ENCODE data around the gene GALNT9. TPM values are rescaled to one million over a fixed set of nuclear protein-coding genes. Genes with fewer than 3 reads are reported as not detected.

Gene GALNT9
- total RNA-seq, 2 experiments from 2014 or later = not detected

- Histone ChIP-seq H3K27me3 (ENCODE audit: control insufficient read depth in 1 of 2, insufficient read depth in 2 of 2, low read length in 2 of 2) (peaks cover 7 to 8% of the 10 kb centered on the region in 2 experiments), H3K4me1 (ENCODE audit: insufficient read depth, low read length) (no peaks in the 10 kb centered on the region), H3K27ac (ENCODE audit: low read depth in 1 of 2, low read length in 2 of 2) (no peak overlapping the region), H3K4me3 (ENCODE audit: low read length) (no peak overlapping the region), H3K36me3 (ENCODE audit: insufficient read depth, low read length) (no peaks in the 10 kb centered on the region), H3K9me3 (ENCODE audit: control insufficient read depth in 1 of 2, insufficient read depth in 1 of 2, low read length in 2 of 2) (peaks cover 0 to 57% of the 10 kb centered on the region in 2 experiments)
- POLR2A ChIA-PET = no interaction called here
- intact Hi-C loops (cut with DNase I, micrococcal nuclease) = no loop called here
- CTCF ChIA-PET = no interaction called here
- H3K27me3 Mint-ChIP-seq = peaks cover 38% of the 10 kb centered on the region
- no peak for TF ChIP-seq CTCF (IDR thresholded peaks at IDR 0.05)
- no peaks in the 10 kb centered on the region for H3K4me1 Mint-ChIP-seq (ENCODE audit: low read depth)
- DNase-seq (no peak), ATAC-seq (ENCODE audit: poor library complexity) (no peak)
- no peaks in the 10 kb centered on the region for H3K36me3 Mint-ChIP-seq (ENCODE audit: low read depth)
- H3K4me3 Mint-ChIP-seq = no peak overlapping the region
- H3K27ac Mint-ChIP-seq = no peak overlapping the region
- H3K9me3 Mint-ChIP-seq = no peaks in the 10 kb centered on the region
These were observed 7.3 kb upstream of the GALNT9 start for GRCh38 chr12:132336451-132337413.

- intact Hi-C loops (cut with DNase I, micrococcal nuclease) = no loop called here
- no peak overlapping the region for H3K4me3 ChIP-seq (ENCODE audit: low read length)
- POLR2A ChIA-PET = no interaction called here
- no peak overlapping the region for H3K27ac ChIP-seq (ENCODE audit: low read depth in 1 of 2, low read length in 2 of 2)
- Mint-ChIP-seq H3K27me3 (peaks cover 52% of the 10 kb centered on the region), H3K4me1 (ENCODE audit: low read depth) (peaks cover 7% of the 10 kb centered on the region), H3K9me3 (no peaks in the 10 kb centered on the region), H3K4me3 (no peak overlapping the region), H3K27ac (no peak overlapping the region), H3K36me3 (ENCODE audit: low read depth) (no peaks in the 10 kb centered on the region)
- DNase-seq = no peak
- H3K9me3 ChIP-seq (ENCODE audit: control insufficient read depth in 1 of 2, insufficient read depth in 1 of 2, low read length in 2 of 2) = peaks cover 0 to 47% of the 10 kb centered on the region in 2 experiments
- no peak for ATAC-seq (ENCODE audit: poor library complexity)
- no peaks in the 10 kb centered on the region for H3K4me1 ChIP-seq (ENCODE audit: insufficient read depth, low read length)
- CTCF ChIA-PET = no interaction called here
- peaks cover 15 to 21% of the 10 kb centered on the region in 2 experiments for H3K27me3 ChIP-seq (ENCODE audit: control insufficient read depth in 1 of 2, insufficient read depth in 2 of 2, low read length in 2 of 2)
- TF ChIP-seq CTCF (IDR thresholded peaks at IDR 0.05) = no peak
- no peaks in the 10 kb centered on the region for H3K36me3 ChIP-seq (ENCODE audit: insufficient read depth, low read length)
These were observed 5.9 kb upstream of the GALNT9 start for GRCh38 chr12:132335179-132335756.

- H3K9me3 Mint-ChIP-seq = no peaks in the 10 kb centered on the region
- ChIA-PET POLR2A (no interaction called here), CTCF (no interaction called here)
- peaks cover 55% of the 10 kb centered on the region for H3K27me3 Mint-ChIP-seq
- peaks cover 0 to 49% of the 10 kb centered on the region in 2 experiments for H3K9me3 ChIP-seq (ENCODE audit: control insufficient read depth in 1 of 2, insufficient read depth in 1 of 2, low read length in 2 of 2)
- no peak for TF ChIP-seq CTCF (IDR thresholded peaks at IDR 0.05)
- DNase-seq (no peak), ATAC-seq (ENCODE audit: poor library complexity) (no peak)
- H3K4me1 ChIP-seq (ENCODE audit: insufficient read depth, low read length) = no peaks in the 10 kb centered on the region
- no peaks in the 10 kb centered on the region for H3K36me3 Mint-ChIP-seq (ENCODE audit: low read depth)
- peaks cover 20 to 27% of the 10 kb centered on the region in 2 experiments for H3K27me3 ChIP-seq (ENCODE audit: control insufficient read depth in 1 of 2, insufficient read depth in 2 of 2, low read length in 2 of 2)
- H3K4me3 ChIP-seq (ENCODE audit: low read length) = no peak overlapping the region
- intact Hi-C loops (cut with DNase I, micrococcal nuclease) = no loop called here
- H3K4me1 Mint-ChIP-seq (ENCODE audit: low read depth) = peaks cover 8% of the 10 kb centered on the region
- no peak overlapping the region for H3K4me3 Mint-ChIP-seq
- no peak overlapping the region for H3K27ac ChIP-seq (ENCODE audit: low read depth in 1 of 2, low read length in 2 of 2)
- no peak overlapping the region for H3K27ac Mint-ChIP-seq
- no peaks in the 10 kb centered on the region for H3K36me3 ChIP-seq (ENCODE audit: insufficient read depth, low read length)
These were observed 4.4 kb upstream of the GALNT9 start for GRCh38 chr12:132333766-132334165.

Measured in CD4-positive, alpha-beta T cell (primary cell).